Keratinocyte (primary cell): ENCODE results near the gene SPATS2L. TPM values are rescaled to one million over a fixed set of nuclear protein-coding genes. Genes with fewer than 3 reads are reported as not detected.

Source experiments
- DNase-seq: peaks from one replicate; pipeline ENCODE4 v3.0.0-alpha.2; 2011; ENCODE audit warnings: low read depth, missing footprints, low spot score
- FAIRE-seq: peaks from 2 replicates; lab custom pipeline; 2011; peaks lifted over from hg19 to GRCh38; lab: Jason Lieb, UNC
- H2AFZ ChIP-seq: 2 replicates; pipeline ENCODE4 v1.6.0; 2012; ENCODE audit warnings: low read length, control low read depth, inconsistent platforms; ENCODE audit not compliant: control insufficient read depth
- H3K27ac ChIP-seq: 2 replicates; pipeline ENCODE4 v1.5.1; 2011; ENCODE audit warnings: low read length; ENCODE audit not compliant: control insufficient read depth, insufficient read depth
- H3K27me3 ChIP-seq: 3 replicates; pipeline ENCODE4 v1.6.0; 2011; ENCODE audit warnings: low read length; ENCODE audit not compliant: control insufficient read depth, insufficient read depth; ENCODE audit errors: extremely low read depth
- H3K36me3 ChIP-seq, 2 experiments: 2 replicates in 1 of 2; 3 replicates in 1 of 2; pipeline ENCODE4 v1.5.1; 2011; ENCODE audit warnings: low read length in 2 of 2, mild to moderate bottlenecking in 1 of 2; ENCODE audit not compliant: control insufficient read depth in 2 of 2, insufficient read depth in 2 of 2; ENCODE audit errors: extremely low read depth in 1 of 2
- H3K4me1 ChIP-seq: 3 replicates; pipeline ENCODE4 v1.5.1; 2011; ENCODE audit warnings: low read length; ENCODE audit not compliant: control insufficient read depth, insufficient read depth; ENCODE audit errors: extremely low read depth
- H3K4me2 ChIP-seq: 3 replicates; pipeline ENCODE4 v1.6.0; 2011; ENCODE audit warnings: low read depth, low read length; ENCODE audit not compliant: control insufficient read depth, insufficient read depth; ENCODE audit errors: extremely low read depth
- H3K4me3 ChIP-seq, 3 experiments: fragments of 200-600 bp in 1 of 3; sonication (generic) in 1 of 3; 2 replicates in 2 of 3; 3 replicates in 1 of 3; pipeline ENCODE4 v1.5.1; 2011 to 2016; ENCODE audit warnings: low read length in 3 of 3, mild to moderate bottlenecking in 3 of 3, control low read depth in 2 of 3, inconsistent platforms in 1 of 3, low read depth in 1 of 3, mixed read lengths in 1 of 3, mixed run types in 1 of 3, moderate library complexity in 1 of 3; ENCODE audit not compliant: control insufficient read depth in 2 of 3, insufficient read depth in 2 of 3; ENCODE audit errors: extremely low read depth in 1 of 3
- H3K79me2 ChIP-seq: 2 replicates; pipeline ENCODE4 v1.6.0; 2012; ENCODE audit warnings: low read length; ENCODE audit not compliant: control insufficient read depth, insufficient read depth
- H3K9ac ChIP-seq: 3 replicates; pipeline ENCODE4 v1.6.0; 2011; ENCODE audit warnings: low read length; ENCODE audit not compliant: control insufficient read depth, insufficient read depth; ENCODE audit errors: extremely low read depth
- H3K9me1 ChIP-seq: 3 replicates; pipeline ENCODE4 v1.6.0; 2011; ENCODE audit warnings: low read length; ENCODE audit not compliant: control insufficient read depth, insufficient read depth; ENCODE audit errors: extremely low read depth
- H3K9me3 ChIP-seq: 2 replicates; pipeline ENCODE4 v1.5.1; 2012; ENCODE audit warnings: low read depth, low read length; ENCODE audit not compliant: control insufficient read depth
- H4K20me1 ChIP-seq: 3 replicates; pipeline ENCODE4 v1.6.0; 2011; ENCODE audit warnings: low read length; ENCODE audit not compliant: control insufficient read depth, insufficient read depth; ENCODE audit errors: extremely low read depth
- EZH2 ChIP-seq: IDR thresholded peaks from one replicate; pipeline ENCODE4 v1.6.1; 2012; ENCODE audit warnings: inconsistent platforms, mild to moderate bottlenecking, low read length, moderate library complexity
- dilution Hi-C: fragments of 300-500 bp; cut with MboI; formaldehyde crosslinking; loops from one replicate; pipeline ENCODE4 v1.7.0; 2020; ENCODE audit warnings: low sequenced_read_pairs; ENCODE audit not compliant: extremely low pct_ligation_motif_present
- polyA plus RNA-seq, 5 experiments: library from polyadenylated mRNA; depleted of rRNA in 3 of 5; stranded (reverse) in 3 of 5; stranded (forward) in 1 of 5; unstranded in 1 of 5; fragments of >200 nt; gene quantifications; 1 replicate in 1 of 5; 2 replicates in 3 of 5; 3 replicates in 1 of 5; pipeline versions ENCODE4 v1.2.1 to v1.2.3, GENCODE V29; 2011 to 2012; ENCODE audit warnings: missing spikeins in 2 of 5, low read depth in 1 of 5, low replicate concordance in 1 of 5
- TF ChIP-seq, protein P1 (sequence below), 3 experiments: IDR thresholded peaks in 1 of 3; conservative IDR thresholded peaks in 1 of 3; optimal IDR thresholded peaks in 1 of 3; 2 replicates in 2 of 3; 3 replicates in 1 of 3; pipeline versions ENCODE3 to v1.5.1; 2011; ENCODE audit warnings: low read length in 3 of 3, mild to moderate bottlenecking in 3 of 3, moderate library complexity in 2 of 3, control low read depth in 1 of 3, inconsistent platforms in 1 of 3; ENCODE audit not compliant: insufficient read depth in 2 of 3; ENCODE audit errors: extremely low read depth in 1 of 3

The SPATS2L gene
- polyA plus RNA-seq, 1 donor (not counting 4 experiments of a cell fraction or from before 2014, with no cell fraction given): 95.3 TPM

DNA sequence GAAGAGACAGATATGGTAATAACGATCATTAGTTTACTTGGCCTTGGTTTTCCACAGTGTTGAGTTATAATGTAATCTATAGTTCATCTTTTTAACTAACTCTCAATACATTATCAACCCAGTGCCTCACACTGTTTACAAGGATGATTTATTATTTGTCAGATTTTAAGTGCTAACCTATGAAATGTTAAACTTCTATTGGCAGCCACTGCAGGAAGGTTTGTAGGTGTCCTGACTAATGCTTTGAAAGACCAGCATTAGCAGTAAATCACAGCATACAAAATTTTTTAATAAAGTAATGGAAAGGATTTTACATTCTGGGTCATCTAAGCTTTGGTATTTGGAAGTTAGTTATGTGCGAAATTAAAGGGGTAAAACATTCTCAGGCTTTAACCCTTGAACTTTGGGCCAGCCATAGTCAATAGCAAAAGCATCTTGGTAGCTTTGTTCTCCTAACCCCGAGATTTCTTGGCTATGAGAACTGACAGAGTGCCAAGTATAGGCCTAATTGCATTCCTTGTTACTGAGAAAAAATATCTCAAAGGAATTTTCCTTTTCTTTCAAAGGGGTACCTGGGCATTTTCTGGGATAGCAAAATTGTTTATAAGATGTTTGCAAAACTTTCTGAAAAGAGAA is 30.6 kb downstream of the SPATS2L start:
- Histone ChIP-seq H3K4me1 (peaks cover 6% of the 10 kb centered on the region), H3K4me2 (no peak overlapping the region)

DNA sequence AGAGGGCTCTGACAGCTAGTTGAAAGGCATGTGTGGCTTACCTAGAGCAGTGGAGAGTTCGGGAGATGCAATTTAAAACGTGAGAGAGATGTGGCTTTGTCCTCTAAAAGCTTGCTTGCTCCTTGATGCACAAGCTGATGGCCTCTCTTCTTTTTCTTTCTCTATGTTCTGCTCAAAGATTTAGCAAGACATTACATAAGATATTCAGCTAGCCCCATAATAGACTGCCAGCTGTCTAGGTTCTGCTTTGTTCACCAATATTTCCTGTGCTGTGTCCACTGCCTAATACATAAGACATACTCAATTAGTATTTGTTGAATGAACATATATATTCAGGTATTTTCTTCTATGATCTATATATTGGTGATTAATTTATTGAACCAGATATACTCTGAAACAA is 31.1 kb downstream of the SPATS2L start:
- Histone ChIP-seq H3K4me3 (no peak overlapping the region), H3K27me3 (no peaks in the 10 kb centered on the region), H3K9ac (no peak overlapping the region), H3K27ac (no peak overlapping the region), H3K79me2 (peaks cover 58% of the 10 kb centered on the region), H3K4me2 (no peak overlapping the region), H3K4me1 (peaks cover 6% of the 10 kb centered on the region), H2AFZ (no peak overlapping the region), H3K9me1 (no peaks in the 10 kb centered on the region), H4K20me1 (no peaks in the 10 kb centered on the region), H3K36me3 (peaks cover 1 to 8% of the 10 kb centered on the region in 2 experiments), H3K9me3 (no peaks in the 10 kb centered on the region)
- FAIRE-seq: no peak
- TF ChIP-seq, protein P1, sequence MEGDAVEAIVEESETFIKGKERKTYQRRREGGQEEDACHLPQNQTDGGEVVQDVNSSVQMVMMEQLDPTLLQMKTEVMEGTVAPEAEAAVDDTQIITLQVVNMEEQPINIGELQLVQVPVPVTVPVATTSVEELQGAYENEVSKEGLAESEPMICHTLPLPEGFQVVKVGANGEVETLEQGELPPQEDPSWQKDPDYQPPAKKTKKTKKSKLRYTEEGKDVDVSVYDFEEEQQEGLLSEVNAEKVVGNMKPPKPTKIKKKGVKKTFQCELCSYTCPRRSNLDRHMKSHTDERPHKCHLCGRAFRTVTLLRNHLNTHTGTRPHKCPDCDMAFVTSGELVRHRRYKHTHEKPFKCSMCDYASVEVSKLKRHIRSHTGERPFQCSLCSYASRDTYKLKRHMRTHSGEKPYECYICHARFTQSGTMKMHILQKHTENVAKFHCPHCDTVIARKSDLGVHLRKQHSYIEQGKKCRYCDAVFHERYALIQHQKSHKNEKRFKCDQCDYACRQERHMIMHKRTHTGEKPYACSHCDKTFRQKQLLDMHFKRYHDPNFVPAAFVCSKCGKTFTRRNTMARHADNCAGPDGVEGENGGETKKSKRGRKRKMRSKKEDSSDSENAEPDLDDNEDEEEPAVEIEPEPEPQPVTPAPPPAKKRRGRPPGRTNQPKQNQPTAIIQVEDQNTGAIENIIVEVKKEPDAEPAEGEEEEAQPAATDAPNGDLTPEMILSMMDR (optimal IDR thresholded peaks at IDR 0.05 in 1 of 3, IDR thresholded peaks at IDR 0.05 in 1 of 3, conservative IDR thresholded peaks at IDR 0.05 in 1 of 3; ENCODE audit: extremely low read depth in 1 of 3, insufficient read depth in 2 of 3, low read length in 3 of 3): no peak
- DNase-seq: no peak
- dilution Hi-C loops: no loop called here

More for the DNA sequence above, 30.6 kb downstream of the SPATS2L start:
- Histone ChIP-seq H3K4me3 (no peak overlapping the region), H4K20me1 (no peaks in the 10 kb centered on the region), H3K9me3 (no peaks in the 10 kb centered on the region), H3K79me2 (peaks cover 56% of the 10 kb centered on the region), H3K9ac (no peak overlapping the region), H2AFZ (no peak overlapping the region), H3K27ac (no peak overlapping the region), H3K9me1 (no peaks in the 10 kb centered on the region), H3K27me3 (no peaks in the 10 kb centered on the region), H3K36me3 (peaks cover 1 to 6% of the 10 kb centered on the region in 2 experiments)
- no peak for TF ChIP-seq EZH2
- TF ChIP-seq, protein P1 (optimal IDR thresholded peaks at IDR 0.05 in 1 of 3, IDR thresholded peaks at IDR 0.05 in 1 of 3, conservative IDR thresholded peaks at IDR 0.05 in 1 of 3; ENCODE audit: extremely low read depth in 1 of 3, insufficient read depth in 2 of 3, low read length in 3 of 3): no peak
- FAIRE-seq (no peak), DNase-seq (no peak)
- dilution Hi-C loops: no loop called here
